ENCODE results near the gene ABCA13. TPM values are rescaled to one million over a fixed set of nuclear protein-coding genes. Genes with fewer than 3 reads are reported as not detected.
A peak's percentile ranks its signal among the peaks of the same experiment; 100 is the strongest.
"Not testable (repeated sequence)": the region's sequence is repeated elsewhere in the genome, so short reads cannot be mapped to it uniquely, and the experiment has no call there.

The ABCA13 gene
- total and polyA plus RNA-seq, 2 donors from 2014 or later = 0.62 to 6.0 TPM

GRCh38 chr7:48141521-48141920 is 29.7 kb upstream of the ABCA13 start:
- Histone ChIP-seq H3K36me3 (ENCODE audit: control insufficient read depth in 2 of 3, insufficient read depth in 3 of 3, low read length in 3 of 3) (no peaks in the 10 kb centered on the region), H3K9me3 (ENCODE audit: control insufficient read depth in 2 of 3, insufficient read depth in 1 of 3, low read length in 3 of 3) (peaks cover 0 to 11% (median 0%) of the 10 kb centered on the region in 3 donors), H3K4me1 (ENCODE audit: control insufficient read depth in 2 of 3, insufficient read depth in 2 of 3, low read depth in 1 of 3, low read length in 3 of 3) (peaks cover 0 to 5% (median 4%) of the 10 kb centered on the region in 3 donors), H3K4me3 (ENCODE audit: low read length in 3 of 3) (no peak overlapping the region), H3K9ac (ENCODE audit: low read length in 3 of 3) (no peak overlapping the region), H3K27me3 (ENCODE audit: control insufficient read depth, insufficient read depth, low read length) (no peaks in the 10 kb centered on the region), H3K27ac (ENCODE audit: low read depth in 2 of 2, low read length in 2 of 2) (no peak overlapping the region)
- FAIRE-seq (no peak), DNase-seq (peak in 1 of 5 donors; percentile 24)
- no peak for TF ChIP-seq CTCF (IDR thresholded peaks at IDR 0.05; ENCODE audit: borderline replicate concordance, extremely low read depth, insufficient read depth)
- intact Hi-C loops (cut with DNase I) = no loop called here

- peaks cover 0 to 11% (median 0%) of the 10 kb centered on the region in 3 donors for H3K9me3 ChIP-seq (ENCODE audit: control insufficient read depth in 2 of 3, insufficient read depth in 1 of 3, low read length in 3 of 3)
- no peak overlapping the region for H3K4me3 ChIP-seq (ENCODE audit: low read length in 3 of 3)
- TF ChIP-seq CTCF (IDR thresholded peaks at IDR 0.05; ENCODE audit: borderline replicate concordance, extremely low read depth, insufficient read depth) = no peak
- no peak overlapping the region for H3K27ac ChIP-seq (ENCODE audit: low read depth in 2 of 2, low read length in 2 of 2)
- FAIRE-seq = no peak
- H3K4me1 ChIP-seq (ENCODE audit: control insufficient read depth in 2 of 3, insufficient read depth in 2 of 3, low read depth in 1 of 3, low read length in 3 of 3) = peaks cover 0 to 5% (median 4%) of the 10 kb centered on the region in 3 donors
- peak in 2 of 5 donors; percentile 9 to 52 for DNase-seq
- H3K9ac ChIP-seq (ENCODE audit: low read length in 3 of 3) = no peak overlapping the region
- no peaks in the 10 kb centered on the region for H3K36me3 ChIP-seq (ENCODE audit: control insufficient read depth in 2 of 3, insufficient read depth in 3 of 3, low read length in 3 of 3)
- H3K27me3 ChIP-seq (ENCODE audit: control insufficient read depth, insufficient read depth, low read length) = no peaks in the 10 kb centered on the region
- intact Hi-C loops (cut with DNase I) = no loop called here
Measured at GRCh38 chr7:48144291-48144768, 26.9 kb upstream of the ABCA13 start.

- no peaks in the 10 kb centered on the region for H3K36me3 ChIP-seq (ENCODE audit: control insufficient read depth in 2 of 3, insufficient read depth in 3 of 3, low read length in 3 of 3)
- no peak overlapping the region for H3K9ac ChIP-seq (ENCODE audit: low read length in 3 of 3)
- intact Hi-C loops (cut with DNase I) = no loop called here
- no peak overlapping the region for H3K4me3 ChIP-seq (ENCODE audit: low read length in 3 of 3)
- no peak for DNase-seq
- H3K9me3 ChIP-seq (ENCODE audit: control insufficient read depth in 2 of 3, insufficient read depth in 1 of 3, low read length in 3 of 3) = peaks cover 0 to 11% (median 0%) of the 10 kb centered on the region in 3 donors
- no peaks in the 10 kb centered on the region for H3K27me3 ChIP-seq (ENCODE audit: control insufficient read depth, insufficient read depth, low read length)
- no peak overlapping the region for H3K27ac ChIP-seq (ENCODE audit: low read depth in 2 of 2, low read length in 2 of 2)
- FAIRE-seq = no peak
- no peak for TF ChIP-seq CTCF (IDR thresholded peaks at IDR 0.05; ENCODE audit: borderline replicate concordance, extremely low read depth, insufficient read depth)
- H3K4me1 ChIP-seq (ENCODE audit: control insufficient read depth in 2 of 3, insufficient read depth in 2 of 3, low read depth in 1 of 3, low read length in 3 of 3) = no peaks in the 10 kb centered on the region
Measured at GRCh38 chr7:48147078-48147591, 24.1 kb upstream of the ABCA13 start.

- H3K27ac ChIP-seq (ENCODE audit: low read depth in 2 of 2, low read length in 2 of 2); H3K9ac ChIP-seq (ENCODE audit: low read length in 3 of 3); H3K9me3 ChIP-seq (ENCODE audit: control insufficient read depth in 2 of 3, insufficient read depth in 1 of 3, low read length in 3 of 3); H3K4me1 ChIP-seq (ENCODE audit: control insufficient read depth in 2 of 3, insufficient read depth in 2 of 3, low read depth in 1 of 3, low read length in 3 of 3); intact Hi-C loops (cut with DNase I); H3K27me3 ChIP-seq (ENCODE audit: control insufficient read depth, insufficient read depth, low read length); DNase-seq; H3K36me3 ChIP-seq (ENCODE audit: control insufficient read depth in 2 of 3, insufficient read depth in 3 of 3, low read length in 3 of 3); FAIRE-seq; H3K4me3 ChIP-seq (ENCODE audit: low read length in 3 of 3): not testable (repeated sequence)
Measured at GRCh38 chr7:48147690-48148089, 23.6 kb upstream of the ABCA13 start.
